Uterus (tissue), 4 donors: ENCODE data around the gene ACVR1. TPM values are rescaled to one million over a fixed set of nuclear protein-coding genes. Genes with fewer than 3 reads are reported as not detected.

Experiments used
- DNase-seq, 2 donors: peaks; one replicate each; pipeline ENCODE4 v3.0.0-alpha.2; 2019 to 2020
- H3K27ac ChIP-seq, 2 donors: fragments of 200-600 bp; sonication (generic); 1 replicate in 1 of 2; 2 replicates in 1 of 2; pipeline ENCODE4 v1.5.1; 2016 to 2018
- H3K27me3 ChIP-seq, 2 donors: fragments of 200-600 bp; sonication (generic); one replicate each; pipeline ENCODE4 v1.5.1; 2018 to 2019; ENCODE audit warnings: control low read depth in 1 of 2
- H3K36me3 ChIP-seq, 2 donors: fragments of 200-600 bp; sonication (generic); one replicate each; pipeline ENCODE4 v1.5.1; 2019; ENCODE audit warnings: control low read depth in 1 of 2
- H3K4me1 ChIP-seq, 2 donors: fragments of 200-600 bp; sonication (generic); one replicate each; pipeline ENCODE4 v1.5.1; 2018 to 2019; ENCODE audit warnings: control low read depth in 1 of 2
- H3K4me3 ChIP-seq, 2 donors: fragments of 200-600 bp; sonication (generic); 1 replicate in 1 of 2; 2 replicates in 1 of 2; pipeline ENCODE4 v1.5.1; 2018 to 2019; ENCODE audit warnings: mild to moderate bottlenecking in 1 of 2
- H3K9me3 ChIP-seq, 2 donors: fragments of 200-600 bp; sonication (generic); one replicate each; pipeline ENCODE4 v1.5.1; 2019; ENCODE audit warnings: control low read depth in 1 of 2
- CTCF ChIP-seq, 4 experiments: fragments of 200-600 bp in 2 of 4; fragments of 450-650 bp in 2 of 4; sonication (generic) in 2 of 4; IDR thresholded peaks; one replicate each; pipeline ENCODE4 v1.5.1; 2016 to 2019; ENCODE audit warnings: antibody characterized with exemption in 4 of 4, mild to moderate bottlenecking in 2 of 4, moderate library complexity in 1 of 4
- POLR2A ChIP-seq, 2 donors: fragments of 450-650 bp; IDR thresholded peaks; one replicate each; pipeline ENCODE4 v1.6.1; 2016; ENCODE audit warnings: antibody characterized with exemption in 2 of 2, mild to moderate bottlenecking in 1 of 2, moderate library complexity in 1 of 2
- intact Hi-C: fragments of 100-400 bp; cut with DNase I; formaldehyde crosslinking; loops from one replicate; pipeline ENCODE4 v1.15.1; 2023; ENCODE audit warnings: low total_unique reads
- total RNA-seq, 4 donors: library from RNA; depleted of rRNA in 3 of 4; stranded (reverse); fragments of >200 nt in 3 of 4; gene quantifications; one replicate each; pipeline versions ENCODE4 v1.1.0 to v1.2.4, GENCODE V29; 2014 to 2023
- donor health status: DM: yes; HTN: yes; CAD: no.

Gene ACVR1
- total RNA-seq, 4 donors from 2014 or later: 30.3 to 398 (median 46.7) TPM

DNA sequence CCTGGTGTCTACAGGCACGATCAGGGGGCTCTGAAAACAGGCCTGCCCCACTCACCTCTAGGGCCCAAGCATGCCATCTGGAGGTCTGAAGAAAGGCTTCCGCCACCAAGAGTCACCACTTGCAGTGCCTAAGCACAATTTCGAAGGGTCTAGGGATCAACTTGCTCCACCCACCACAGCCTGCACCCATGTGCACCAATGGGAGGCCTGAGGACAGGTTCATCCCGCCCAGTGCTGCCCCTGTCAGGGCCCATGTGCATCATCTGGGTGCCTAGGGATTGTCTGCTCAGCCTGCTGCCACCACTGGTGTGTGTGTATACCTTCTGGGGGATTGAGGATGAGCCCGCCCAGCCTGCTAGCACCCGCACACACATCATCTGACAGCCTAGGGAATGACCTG is 126.4 kb downstream of the ACVR1 start:
- Histone ChIP-seq H3K36me3 (no peaks in the 10 kb centered on the region), H3K4me1 (no peaks in the 10 kb centered on the region), H3K4me3 (no peak overlapping the region), H3K27ac (no peak overlapping the region), H3K9me3 (no peaks in the 10 kb centered on the region), H3K27me3 (no peaks in the 10 kb centered on the region)
- no peak for TF ChIP-seq CTCF (IDR thresholded peaks at IDR 0.05)
- intact Hi-C loops: no loop called here
- no peak for DNase-seq

GRCh38 chr2:157748371-157749142 is 127.6 kb downstream of the ACVR1 start:
- intact Hi-C loops: no loop called here
- no peak overlapping the region for H3K27ac ChIP-seq

GRCh38 chr2:157747695-157748370 is 128.3 kb downstream of the ACVR1 start:
- TF ChIP-seq CTCF (IDR thresholded peaks at IDR 0.05) (no peak), POLR2A (IDR thresholded peaks at IDR 0.05) (no peak)
- no peak overlapping the region for H3K27ac ChIP-seq
- no peaks in the 10 kb centered on the region for H3K9me3 ChIP-seq
- H3K4me3 ChIP-seq: no peak overlapping the region
- H3K27me3 ChIP-seq: no peaks in the 10 kb centered on the region
- H3K4me1 ChIP-seq: no peaks in the 10 kb centered on the region
- intact Hi-C loops: no loop called here
- DNase-seq: no peak
- H3K36me3 ChIP-seq: no peaks in the 10 kb centered on the region

More at GRCh38 chr2:157748371-157749142, 127.6 kb downstream of the ACVR1 start:
- Histone ChIP-seq H3K27me3 (no peaks in the 10 kb centered on the region), H3K4me1 (no peaks in the 10 kb centered on the region), H3K36me3 (no peaks in the 10 kb centered on the region), H3K9me3 (no peaks in the 10 kb centered on the region), H3K4me3 (no peak overlapping the region)
- no peak for TF ChIP-seq POLR2A (IDR thresholded peaks at IDR 0.05)
- TF ChIP-seq CTCF (IDR thresholded peaks at IDR 0.05): no peak
- DNase-seq: no peak

- intact Hi-C loops: no loop called here
- Histone ChIP-seq H3K27me3 (no peaks in the 10 kb centered on the region), H3K27ac (no peak overlapping the region), H3K36me3 (no peaks in the 10 kb centered on the region), H3K9me3 (no peaks in the 10 kb centered on the region), H3K4me1 (no peaks in the 10 kb centered on the region), H3K4me3 (no peak overlapping the region)
- DNase-seq: no peak
- no peak for TF ChIP-seq CTCF (IDR thresholded peaks at IDR 0.05)
- no peak for TF ChIP-seq POLR2A (IDR thresholded peaks at IDR 0.05)
Measured at GRCh38 chr2:157747280-157747679, 128.8 kb downstream of the ACVR1 start.

GRCh38 chr2:157746234-157746950 is 129.7 kb downstream of the ACVR1 start:
- H3K4me3 ChIP-seq: no peak overlapping the region
- H3K27me3 ChIP-seq: no peaks in the 10 kb centered on the region
- H3K27ac ChIP-seq: no peak overlapping the region
- no peaks in the 10 kb centered on the region for H3K36me3 ChIP-seq
- H3K4me1 ChIP-seq: no peaks in the 10 kb centered on the region
- TF ChIP-seq POLR2A (IDR thresholded peaks at IDR 0.05): no peak
- no peak for TF ChIP-seq CTCF (IDR thresholded peaks at IDR 0.05)
- intact Hi-C loops: no loop called here
- no peak for DNase-seq
- no peaks in the 10 kb centered on the region for H3K9me3 ChIP-seq
